GM18858 (cell line): ENCODE results near the gene OR10A5.
"Not testable (repeated sequence)": the region's sequence is repeated elsewhere in the genome, so short reads cannot be mapped to it uniquely, and the experiment has no call there.

Experiments
- ATAC-seq: cut with Tn5 transposase; IDR thresholded peaks from one replicate; pipeline ENCODE4 v1.9.1; 2021; ENCODE audit not compliant: unreplicated experiment

OR10A5 gene

GRCh38 chr11:6845383-6845782, at the start of gene OR10A5:
Gene OR10A5 (plus strand): TSS chr11:6845683. CDS start chr11:6845683, 0 bp downstream.
- no peak for ATAC-seq

GRCh38 chr11:6799402-6799801, 46.1 kb upstream of the OR10A5 start, which contains the start of gene OR6A2:
Gene OR6A2 (minus strand): TSS chr11:6799689. CDS start chr11:6795708, 3,981 bp downstream.
- no peak for ATAC-seq

GRCh38 chr11:6801075-6801474, 44.4 kb upstream of the OR10A5 start:
- not testable (repeated sequence) for ATAC-seq

GRCh38 chr11:6812390-6813005, 33.0 kb upstream of the OR10A5 start:
- ATAC-seq = peak; percentile 77

GRCh38 chr11:6813656-6814055, 31.8 kb upstream of the OR10A5 start:
- ATAC-seq = no peak

- ATAC-seq = no peak
Measured at GRCh38 chr11:6817694-6818093, 27.8 kb upstream of the OR10A5 start.

GRCh38 chr11:6818967-6819366, 26.5 kb upstream of the OR10A5 start:
- no peak for ATAC-seq

GRCh38 chr11:6824136-6824823, 21.2 kb upstream of the OR10A5 start:
- no peak for ATAC-seq

GRCh38 chr11:6825231-6825744, 20.2 kb upstream of the OR10A5 start:
- no peak for ATAC-seq

GRCh38 chr11:6828103-6828502, 17.4 kb upstream of the OR10A5 start:
- ATAC-seq = no peak

GRCh38 chr11:6833356-6833755, 12.1 kb upstream of the OR10A5 start:
- ATAC-seq = no peak

- no peak for ATAC-seq
Measured at GRCh38 chr11:6834021-6834420, 11.5 kb upstream of the OR10A5 start.

GRCh38 chr11:6841694-6842093, 3.8 kb upstream of the OR10A5 start:
- no peak for ATAC-seq

- ATAC-seq = no peak
Measured at GRCh38 chr11:6843670-6844069, 1.8 kb upstream of the OR10A5 start.

- no peak for ATAC-seq
Measured at GRCh38 chr11:6844356-6844755, 1.1 kb upstream of the OR10A5 start.

- no peak for ATAC-seq
Measured at GRCh38 chr11:6850526-6850925, 5.0 kb downstream of the OR10A5 start.

- not testable (repeated sequence) for ATAC-seq
Measured at GRCh38 chr11:6854801-6855200, 9.3 kb downstream of the OR10A5 start.

- ATAC-seq = no peak
Measured at GRCh38 chr11:6855971-6856541, 10.6 kb downstream of the OR10A5 start.

GRCh38 chr11:6856871-6857270, 11.4 kb downstream of the OR10A5 start:
- ATAC-seq = peak; percentile 93

- ATAC-seq = no peak
Measured at GRCh38 chr11:6862961-6863360, 17.5 kb downstream of the OR10A5 start, which contains the start of gene OR10A2. Gene OR10A2 (plus strand): TSS chr11:6863057. CDS start chr11:6869755, 6,698 bp downstream.

GRCh38 chr11:6864438-6864837, 19.0 kb downstream of the OR10A5 start:
- no peak for ATAC-seq

GRCh38 chr11:6871278-6871677, 25.8 kb downstream of the OR10A5 start:
- ATAC-seq = no peak
